Left lobe of liver (tissue), 2 donors: ENCODE results near the gene ATG12. TPM values are rescaled to one million over a fixed set of nuclear protein-coding genes. Genes with fewer than 3 reads are reported as not detected.
"Not testable (repeated sequence)": the region's sequence is repeated elsewhere in the genome, so short reads cannot be mapped to it uniquely, and the experiment has no call there.

Experiments used
- ATAC-seq: fragments of 200-7000 bp; cut with Tn5 transposase; one replicate; pipeline ENCODE4 v1.9.1; 2020; ENCODE audit warnings: mild to moderate bottlenecking, moderate library complexity
- DNase-seq: peaks from one replicate; pipeline ENCODE4 v3.0.0-alpha.2; 2020; ENCODE audit warnings: low spot score
- total RNA-seq: library from RNA; stranded (reverse); gene quantifications from one replicate; pipeline ENCODE4 v1.2.1, GENCODE V29; 2021
- donor health status: DM: no; HTN: no; CAD: no; lungs with moderate emphysema.
- donor health status: DM: no; HTN: yes; CAD: no.

ATG12 gene
- total RNA-seq = 17.0 TPM

- ATAC-seq (peak; percentile 92), DNase-seq (peak; percentile 94)
These were observed at the start of gene ATG12, which contains the start of gene AP3S1 for GRCh38 chr5:115841382-115842088. TSS of gene ATG12 (minus strand) at chr5:115841565. CDS start at chr5:115841552, 13 bp downstream. TSS of gene AP3S1 (plus strand) at chr5:115841935. CDS start at chr5:115842038, 103 bp downstream.

- ATAC-seq (peak; percentile 69), DNase-seq (no peak)
These were observed 46.7 kb upstream of the ATG12 start for GRCh38 chr5:115888027-115888426.

DNA sequence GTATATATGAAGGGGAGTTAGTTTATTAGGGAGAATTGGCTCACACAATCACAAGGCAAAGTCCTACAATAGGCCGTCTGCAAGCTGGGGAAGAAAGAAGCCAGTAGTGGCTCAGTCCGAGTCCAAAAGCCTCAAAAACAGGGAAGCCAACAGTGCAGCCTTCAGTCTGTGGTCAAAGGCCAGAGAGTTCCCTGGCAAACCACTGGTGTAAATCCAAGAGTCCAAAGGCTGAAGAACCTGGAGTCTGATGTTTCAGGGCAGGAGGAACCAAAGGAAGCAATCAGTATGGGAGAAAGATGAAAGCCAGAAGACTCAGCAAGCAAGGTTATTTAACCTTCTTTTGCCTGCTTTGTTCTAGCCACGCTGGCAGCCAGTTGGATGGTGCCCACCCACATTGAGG lies 43.8 kb upstream of the ATG12 start:
- ATAC-seq (peak; percentile 91), DNase-seq (peak; percentile 85)

GRCh38 chr5:115884704-115885103 lies 43.3 kb upstream of the ATG12 start:
- ATAC-seq (peak; percentile 59), DNase-seq (no peak)

GRCh38 chr5:115882434-115882833 lies 41.1 kb upstream of the ATG12 start:
- not testable (repeated sequence) for ATAC-seq, DNase-seq

DNA sequence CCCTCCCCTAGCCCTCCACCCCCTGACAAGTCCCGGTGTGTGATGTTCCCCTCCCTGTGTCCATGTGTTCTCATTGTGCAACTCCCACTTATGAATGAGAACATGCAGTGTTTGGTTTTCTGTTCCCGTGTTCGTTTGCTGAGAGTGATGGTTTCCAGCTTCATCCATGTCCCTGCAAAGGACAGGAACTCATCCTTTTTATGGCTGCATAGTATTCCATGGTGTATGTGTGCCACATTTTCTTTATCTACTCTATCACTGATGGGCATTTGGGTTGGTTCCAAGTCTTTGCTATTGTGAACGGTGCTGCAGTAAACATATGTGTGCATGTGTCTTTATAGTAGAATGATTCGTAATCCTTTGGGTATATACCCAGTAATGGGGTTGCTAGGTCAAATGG lies 36.0 kb upstream of the ATG12 start:
- not testable (repeated sequence) for ATAC-seq, DNase-seq

DNA sequence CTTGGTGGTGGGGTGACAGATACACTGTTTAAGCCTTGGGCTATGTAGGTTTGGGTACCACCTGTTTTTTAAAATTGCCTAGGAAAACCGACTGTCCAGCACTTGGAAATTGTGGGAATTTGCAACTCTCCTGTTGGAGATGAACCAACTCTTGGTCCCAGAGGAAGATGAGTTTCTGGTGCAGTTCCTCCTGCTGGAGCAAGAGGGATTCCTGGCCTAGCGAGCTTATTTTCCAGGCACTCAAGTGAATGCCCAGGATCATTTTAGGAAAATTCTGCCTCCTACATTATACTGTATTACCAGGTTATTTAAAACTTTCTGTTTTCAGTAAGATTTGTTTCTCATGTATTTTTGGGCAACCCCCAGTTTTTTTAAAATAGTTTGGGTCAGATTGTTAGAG lies 34.1 kb upstream of the ATG12 start:
- ATAC-seq (no peak), DNase-seq (no peak)

DNA sequence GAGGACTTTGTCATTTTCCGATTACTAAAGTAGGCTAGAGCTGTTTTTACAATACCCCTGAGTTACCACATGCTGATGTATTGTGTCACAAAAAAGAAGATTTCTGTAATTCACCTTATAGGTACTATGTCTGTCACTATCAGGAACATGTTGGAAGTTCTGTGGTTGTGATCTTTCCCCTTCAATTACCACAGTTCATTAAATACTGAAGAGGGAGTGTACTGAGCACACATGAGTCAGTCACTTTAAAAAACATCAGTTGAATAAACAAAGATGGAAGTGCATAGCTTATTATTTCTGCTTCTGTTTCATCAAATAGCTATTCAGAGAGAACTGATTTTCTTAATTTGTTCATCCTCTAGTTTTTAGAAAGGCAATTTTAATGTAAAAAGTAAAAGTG lies 32.0 kb upstream of the ATG12 start:
- DNase-seq (no peak), ATAC-seq (no peak)

GRCh38 chr5:115872447-115872846 lies 31.1 kb upstream of the ATG12 start:
- no peak for ATAC-seq
- no peak for DNase-seq

DNA sequence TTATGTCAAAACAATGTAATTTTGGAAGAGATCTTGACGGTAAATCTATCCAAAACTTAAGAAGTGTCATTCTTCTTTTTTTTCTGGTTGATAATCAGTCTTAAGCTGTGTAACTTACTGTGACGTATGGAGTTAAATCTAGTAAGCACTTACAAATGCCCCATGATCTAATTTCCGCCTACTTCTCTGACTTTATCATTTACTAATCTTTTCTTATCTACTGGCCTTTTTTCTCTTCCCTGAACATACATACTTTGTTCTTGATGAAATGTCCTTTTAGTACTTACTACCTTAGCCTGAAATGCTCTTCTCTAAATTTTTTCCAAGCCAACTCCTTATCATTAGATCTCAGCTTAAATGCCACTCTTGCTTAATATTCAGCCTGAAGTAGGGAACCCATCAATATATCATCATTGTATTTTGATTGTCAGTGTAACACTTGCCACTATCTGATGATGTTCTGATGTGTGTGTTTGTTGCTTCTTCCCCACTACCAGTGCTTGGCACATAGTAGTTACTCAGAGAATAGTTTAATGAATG lies 28.0 kb upstream of the ATG12 start:
- DNase-seq (no peak), ATAC-seq (no peak)

DNA sequence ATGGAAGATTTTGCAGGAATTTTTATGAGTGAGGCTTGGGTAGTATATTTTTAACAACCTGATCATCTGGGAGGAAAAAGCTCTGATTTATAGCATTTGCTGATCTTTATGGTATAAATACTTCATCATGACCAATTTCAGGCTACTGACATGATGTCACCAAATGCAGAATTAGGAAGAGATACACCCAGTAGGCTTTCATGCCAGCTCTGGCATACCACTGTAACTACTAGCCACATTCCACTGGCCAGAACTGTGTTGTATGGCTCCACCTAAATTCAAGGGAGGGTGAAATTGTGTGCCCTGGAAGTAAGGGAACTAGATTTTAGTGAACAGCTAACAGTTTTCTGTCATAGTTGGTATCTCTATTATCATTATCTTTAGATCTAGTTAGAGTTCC lies 18.0 kb upstream of the ATG12 start:
- DNase-seq (no peak), ATAC-seq (no peak)

DNA sequence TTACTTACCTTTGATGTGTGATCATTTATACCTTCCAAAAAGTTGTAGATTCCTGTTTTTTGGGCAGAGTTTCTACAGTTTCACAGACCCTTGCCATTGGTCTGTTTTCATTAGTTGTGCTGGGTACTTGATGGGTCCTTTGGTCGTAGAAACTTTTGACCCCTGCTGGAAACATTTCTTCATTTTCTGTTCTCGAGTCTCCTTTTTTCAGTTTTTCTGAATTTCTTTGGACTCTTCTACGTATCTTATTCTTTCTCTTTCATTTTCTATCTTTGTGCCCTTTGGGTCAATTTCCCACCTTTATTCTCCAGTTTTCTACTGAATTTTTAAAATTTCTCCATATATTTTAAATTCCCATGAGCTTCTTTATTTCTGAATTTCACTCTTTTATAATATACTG lies 17.0 kb upstream of the ATG12 start:
- DNase-seq = no peak
- ATAC-seq = no peak

GRCh38 chr5:115857626-115858349 lies 16.4 kb upstream of the ATG12 start:
- ATAC-seq (no peak), DNase-seq (no peak)

DNA sequence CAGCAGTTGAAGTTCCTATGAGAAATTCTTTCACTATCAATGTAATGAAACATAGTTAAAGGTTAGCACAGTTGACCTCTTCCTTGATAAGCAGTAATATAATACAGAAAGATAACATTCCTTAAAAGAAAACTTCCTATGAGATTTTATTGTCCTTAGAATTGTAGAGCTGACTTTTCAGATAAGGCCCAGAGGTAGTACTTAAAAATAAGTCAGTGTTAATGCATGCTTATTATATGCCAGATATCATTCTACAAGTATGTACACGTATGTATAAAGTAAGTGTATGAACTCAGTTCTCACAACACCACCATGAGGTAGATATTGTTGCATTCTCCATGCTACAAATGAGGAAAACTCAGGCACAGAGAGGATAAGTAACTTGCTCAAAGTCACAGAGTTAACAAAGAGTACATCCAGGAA lies 15.7 kb upstream of the ATG12 start:
- ATAC-seq (no peak), DNase-seq (no peak)

- ATAC-seq (peak; percentile 61), DNase-seq (no peak)
These were observed 14.6 kb upstream of the ATG12 start for GRCh38 chr5:115855959-115856358.

DNA sequence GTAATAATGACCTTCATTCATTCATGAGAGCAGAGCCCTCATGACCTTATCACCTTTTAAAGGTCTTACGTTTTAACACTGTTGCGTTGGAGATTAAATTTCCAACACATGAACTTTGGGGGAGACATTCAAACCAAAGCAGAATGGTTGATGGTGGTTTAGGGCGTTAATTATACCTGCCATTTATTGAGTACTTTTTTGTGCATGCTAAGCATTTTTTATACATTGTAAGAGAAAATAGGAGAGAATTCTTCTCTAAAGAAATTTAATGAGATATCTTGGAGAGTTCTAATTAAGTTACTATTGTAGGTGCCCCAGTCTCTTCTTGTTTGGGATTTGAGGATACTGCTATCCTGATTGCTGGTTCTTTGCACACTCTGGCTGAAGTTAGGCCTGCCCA lies 12.8 kb upstream of the ATG12 start:
- ATAC-seq (no peak), DNase-seq (no peak)

DNA sequence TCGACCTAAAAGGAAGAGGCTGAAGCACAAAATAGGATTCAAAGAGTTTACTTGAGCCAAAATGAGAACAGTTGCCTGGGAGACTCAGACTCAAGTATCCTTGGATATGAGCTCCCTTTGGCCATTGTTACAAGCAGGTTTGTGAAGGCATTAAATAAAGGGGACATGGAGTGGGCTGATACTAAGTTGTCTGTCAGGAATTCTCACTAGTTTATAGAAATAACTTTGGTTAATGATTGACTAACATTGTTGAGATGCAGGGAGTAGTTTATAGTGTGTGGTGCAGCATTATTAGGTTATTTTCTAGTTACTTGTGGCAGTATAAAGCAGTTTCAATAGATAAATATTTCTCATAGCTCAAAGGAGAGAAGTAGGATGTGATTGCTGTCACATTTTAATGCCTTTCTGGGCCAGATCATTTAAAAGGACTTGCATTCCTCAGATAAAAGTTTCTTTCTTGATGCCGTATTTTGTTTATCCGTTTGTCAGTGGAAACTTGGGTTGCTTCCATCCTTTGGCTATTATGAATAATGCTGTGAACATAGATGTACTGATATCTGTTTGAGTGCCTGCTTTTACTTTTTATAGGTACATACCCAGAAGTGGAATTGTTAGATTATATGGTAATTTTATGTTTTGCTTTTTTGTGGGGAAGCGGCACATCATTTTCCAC lies 9.5 kb upstream of the ATG12 start:
- ATAC-seq (peak; percentile 57), DNase-seq (no peak)

- ATAC-seq = no peak
These were observed 8.0 kb upstream of the ATG12 start for GRCh38 chr5:115849258-115849798.

DNA sequence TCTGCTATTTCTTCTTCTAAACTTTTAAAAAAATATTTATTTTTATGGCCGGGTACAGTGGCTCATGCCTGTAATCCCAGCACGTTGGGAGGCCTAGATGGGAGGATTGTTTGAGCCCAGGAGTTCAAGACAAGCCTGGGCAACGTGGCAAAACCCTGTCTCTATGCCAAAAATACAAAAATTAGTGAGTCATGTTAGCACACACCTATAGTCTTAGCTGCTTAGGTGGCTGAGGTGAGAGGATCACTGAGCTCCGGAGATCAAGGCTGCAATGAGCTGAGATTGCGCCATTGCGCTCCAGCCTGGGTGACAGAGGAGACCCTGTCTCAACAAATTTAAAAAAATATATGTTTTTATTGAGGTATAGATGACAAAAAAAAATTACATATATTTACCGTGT lies 5.9 kb upstream of the ATG12 start:
- DNase-seq = no peak
- no peak for ATAC-seq

More at GRCh38 chr5:115849258-115849798, 8.0 kb upstream of the ATG12 start:
- DNase-seq = no peak

DNA sequence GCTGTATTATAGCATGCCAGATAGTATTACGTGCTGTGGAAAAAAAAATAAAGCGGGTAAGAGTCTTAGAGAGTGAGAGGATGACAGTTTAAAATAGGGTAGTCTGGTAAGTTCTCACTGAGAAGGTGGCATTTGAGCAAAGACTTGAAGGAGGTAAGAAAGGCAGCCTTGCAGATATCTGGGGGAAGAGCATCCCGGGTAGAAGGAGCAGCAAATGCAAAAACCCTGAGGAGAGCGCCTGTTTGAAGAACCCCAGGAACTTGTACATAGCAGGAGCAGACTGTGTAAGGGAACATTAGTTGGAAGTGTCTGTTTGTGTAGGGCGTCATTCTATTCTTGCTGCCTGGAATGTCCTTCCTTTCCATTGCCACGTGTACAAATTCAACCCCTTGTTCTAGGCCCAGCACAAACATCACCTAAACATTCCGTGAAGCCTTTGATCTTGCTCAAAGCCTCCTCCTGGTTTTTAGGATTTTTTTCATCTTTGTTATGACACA lies 3.0 kb upstream of the ATG12 start:
- DNase-seq (no peak), ATAC-seq (no peak)
